ENCODE data around the gene PCDHB10.
"Not testable (repeated sequence)": the region's sequence is repeated elsewhere in the genome, so short reads cannot be mapped to it uniquely, and the experiment has no call there.

PCDHB10 gene

GRCh38 chr5:141186897-141187512, 5.1 kb upstream of the PCDHB10 start, which contains the start of gene PCDHB9:
PCDHB9 (plus strand) TSS chr5:141187161; CDS start chr5:141187319, 158 bp downstream.
- no peak for DNase-seq (ENCODE audit: low read depth)
- no peak within 1 kb of the TSS for H3K4me3 ChIP-seq (ENCODE audit: low read length)
- TF ChIP-seq, protein P1, sequence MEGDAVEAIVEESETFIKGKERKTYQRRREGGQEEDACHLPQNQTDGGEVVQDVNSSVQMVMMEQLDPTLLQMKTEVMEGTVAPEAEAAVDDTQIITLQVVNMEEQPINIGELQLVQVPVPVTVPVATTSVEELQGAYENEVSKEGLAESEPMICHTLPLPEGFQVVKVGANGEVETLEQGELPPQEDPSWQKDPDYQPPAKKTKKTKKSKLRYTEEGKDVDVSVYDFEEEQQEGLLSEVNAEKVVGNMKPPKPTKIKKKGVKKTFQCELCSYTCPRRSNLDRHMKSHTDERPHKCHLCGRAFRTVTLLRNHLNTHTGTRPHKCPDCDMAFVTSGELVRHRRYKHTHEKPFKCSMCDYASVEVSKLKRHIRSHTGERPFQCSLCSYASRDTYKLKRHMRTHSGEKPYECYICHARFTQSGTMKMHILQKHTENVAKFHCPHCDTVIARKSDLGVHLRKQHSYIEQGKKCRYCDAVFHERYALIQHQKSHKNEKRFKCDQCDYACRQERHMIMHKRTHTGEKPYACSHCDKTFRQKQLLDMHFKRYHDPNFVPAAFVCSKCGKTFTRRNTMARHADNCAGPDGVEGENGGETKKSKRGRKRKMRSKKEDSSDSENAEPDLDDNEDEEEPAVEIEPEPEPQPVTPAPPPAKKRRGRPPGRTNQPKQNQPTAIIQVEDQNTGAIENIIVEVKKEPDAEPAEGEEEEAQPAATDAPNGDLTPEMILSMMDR (conservative IDR thresholded peaks at IDR 0.05; ENCODE audit: low read depth, low read length): peak; percentile 34

- H3K4me3 ChIP-seq (ENCODE audit: low read length): not testable (repeated sequence)
Measured at GRCh38 chr5:141188682-141189081, 3.5 kb upstream of the PCDHB10 start.

DNA sequence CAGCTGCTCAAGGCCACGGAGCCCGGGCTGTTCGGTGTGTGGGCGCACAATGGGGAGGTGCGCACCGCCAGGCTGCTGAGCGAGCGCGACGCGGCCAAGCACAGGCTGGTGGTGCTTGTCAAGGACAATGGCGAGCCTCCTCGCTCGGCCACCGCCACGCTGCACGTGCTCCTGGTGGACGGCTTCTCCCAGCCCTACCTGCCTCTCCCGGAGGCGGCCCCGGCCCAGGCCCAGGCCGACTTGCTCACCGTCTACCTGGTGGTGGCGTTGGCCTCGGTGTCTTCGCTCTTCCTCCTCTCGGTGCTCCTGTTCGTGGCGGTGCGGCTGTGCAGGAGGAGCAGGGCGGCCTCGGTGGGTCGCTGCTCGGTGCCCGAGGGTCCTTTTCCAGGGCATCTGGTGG, 3.0 kb upstream of the PCDHB10 start:
- not testable (repeated sequence) for H3K4me3 ChIP-seq (ENCODE audit: low read length); DNase-seq (ENCODE audit: low read depth)

More at GRCh38 chr5:141188682-141189081, 3.5 kb upstream of the PCDHB10 start:
- not testable (repeated sequence) for DNase-seq (ENCODE audit: low read depth)

DNA sequence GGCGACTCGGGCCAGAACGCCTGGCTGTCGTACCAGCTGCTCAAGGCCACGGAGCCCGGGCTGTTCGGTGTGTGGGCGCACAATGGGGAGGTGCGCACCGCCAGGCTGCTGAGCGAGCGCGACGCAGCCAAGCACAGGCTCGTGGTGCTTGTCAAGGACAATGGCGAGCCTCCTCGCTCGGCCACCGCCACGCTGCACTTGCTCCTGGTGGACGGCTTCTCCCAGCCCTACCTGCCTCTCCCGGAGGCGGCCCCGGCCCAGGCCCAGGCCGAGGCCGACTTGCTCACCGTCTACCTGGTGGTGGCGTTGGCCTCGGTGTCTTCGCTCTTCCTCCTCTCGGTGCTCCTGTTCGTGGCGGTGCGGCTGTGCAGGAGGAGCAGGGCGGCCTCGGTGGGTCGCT, 2.2 kb downstream of the PCDHB10 start:
- H3K4me3 ChIP-seq (ENCODE audit: low read length); DNase-seq (ENCODE audit: low read depth): not testable (repeated sequence)

GRCh38 chr5:141196363-141196762, 4.2 kb downstream of the PCDHB10 start:
- no peak overlapping the region for H3K4me3 ChIP-seq (ENCODE audit: low read length)
- TF ChIP-seq, protein P1 (conservative IDR thresholded peaks at IDR 0.05; ENCODE audit: low read depth, low read length): no peak
- no peak for DNase-seq (ENCODE audit: low read depth)

- TF ChIP-seq, protein P1 (conservative IDR thresholded peaks at IDR 0.05; ENCODE audit: low read depth, low read length): no peak
- no peak for DNase-seq (ENCODE audit: low read depth)
- no peak within 1 kb of the TSS for H3K4me3 ChIP-seq (ENCODE audit: low read length)
Measured at GRCh38 chr5:141199359-141200235, 7.4 kb downstream of the PCDHB10 start, which contains the start of gene PCDHB11. PCDHB11 (plus strand) TSS chr5:141199627; CDS start chr5:141199775, 148 bp downstream.

- not testable (repeated sequence) for DNase-seq (ENCODE audit: low read depth); H3K4me3 ChIP-seq (ENCODE audit: low read length)
Measured at GRCh38 chr5:141201126-141201525, 9.0 kb downstream of the PCDHB10 start.

GRCh38 chr5:141201646-141202045, 9.5 kb downstream of the PCDHB10 start:
- DNase-seq (ENCODE audit: low read depth); H3K4me3 ChIP-seq (ENCODE audit: low read length): not testable (repeated sequence)

DNA sequence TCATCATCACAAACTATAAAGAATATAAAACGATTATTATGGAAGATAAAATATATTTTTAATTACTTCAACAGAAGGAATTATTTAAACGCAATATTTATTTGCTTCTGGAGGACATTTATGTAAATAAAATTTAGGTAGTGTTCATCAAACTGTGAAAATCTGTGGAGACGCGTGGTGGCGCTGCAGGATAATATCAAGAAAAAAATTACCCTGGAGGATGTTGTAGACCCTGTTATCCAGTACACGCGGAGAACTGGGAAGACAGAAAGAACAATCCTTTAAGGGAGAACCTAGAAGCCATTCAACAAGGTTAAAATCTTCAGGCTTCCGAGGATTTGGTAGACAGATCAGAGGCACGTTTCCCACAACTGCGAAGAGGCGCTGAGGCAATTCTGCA, 16.3 kb downstream of the PCDHB10 start, which contains the start of gene PCDHB12:
Gene PCDHB12, plus strand, starts transcription at position 242 of the 400 bp plus-strand sequence. CDS start 189 bp downstream, outside the sequence.
- DNase-seq (ENCODE audit: low read depth): no peak
- TF ChIP-seq, protein P1 (conservative IDR thresholded peaks at IDR 0.05; ENCODE audit: low read depth, low read length): no peak
- no peak within 1 kb of the TSS for H3K4me3 ChIP-seq (ENCODE audit: low read length)

DNA sequence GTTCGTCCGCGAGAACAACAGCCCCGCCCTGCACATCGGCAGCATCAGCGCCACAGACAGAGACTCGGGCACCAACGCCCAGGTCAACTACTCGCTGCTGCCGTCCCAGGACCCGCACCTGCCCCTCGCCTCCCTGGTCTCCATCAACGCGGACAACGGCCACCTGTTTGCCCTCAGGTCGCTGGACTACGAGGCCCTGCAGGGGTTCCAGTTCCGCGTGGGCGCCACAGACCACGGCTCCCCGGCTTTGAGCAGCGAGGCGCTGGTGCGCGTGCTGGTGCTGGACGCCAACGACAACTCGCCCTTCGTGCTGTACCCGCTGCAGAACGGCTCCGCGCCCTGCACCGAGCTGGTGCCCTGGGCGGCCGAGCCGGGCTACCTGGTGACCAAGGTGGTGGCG, 18.1 kb downstream of the PCDHB10 start:
- DNase-seq (ENCODE audit: low read depth); H3K4me3 ChIP-seq (ENCODE audit: low read length): not testable (repeated sequence)

- H3K4me3 ChIP-seq (ENCODE audit: low read length); DNase-seq (ENCODE audit: low read depth): not testable (repeated sequence)
Measured at GRCh38 chr5:141210849-141211248, 18.7 kb downstream of the PCDHB10 start.

DNA sequence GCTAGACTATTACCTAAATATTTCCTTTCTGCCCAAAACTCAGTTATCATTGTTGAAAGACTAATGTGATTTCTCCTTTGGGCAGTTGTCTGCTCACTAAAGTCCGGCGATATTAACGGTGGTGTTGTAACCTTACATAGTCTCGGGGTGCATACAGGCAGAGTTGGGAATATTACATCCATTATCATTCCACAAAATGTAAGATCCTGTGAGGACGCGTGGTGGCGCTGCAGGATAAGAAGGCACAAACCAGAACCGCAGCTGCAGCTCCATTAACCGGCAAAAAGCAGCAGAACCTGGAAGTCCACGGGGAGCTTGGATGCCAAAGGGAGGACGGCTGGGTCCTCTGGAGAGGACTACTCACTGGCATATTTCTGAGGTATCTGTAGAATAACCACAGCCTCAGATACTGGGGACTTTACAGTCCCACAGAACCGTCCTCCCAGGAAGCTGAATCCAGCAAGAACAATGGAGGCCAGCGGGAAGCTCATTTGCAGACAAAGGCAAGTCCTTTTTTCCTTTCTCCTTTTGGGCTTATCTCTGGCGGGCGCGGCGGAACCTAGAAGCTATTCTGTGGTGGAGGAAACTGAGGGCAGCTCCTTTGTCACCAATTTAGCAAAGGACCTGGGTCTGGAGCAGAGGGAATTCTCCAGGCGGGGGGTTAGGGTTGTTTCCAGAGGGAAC, 21.6 kb downstream of the PCDHB10 start, which contains the start of gene PCDHB13:
Gene PCDHB13, plus strand, starts transcription at position 264 of the 684 bp plus-strand sequence. Its CDS starts 205 bp downstream, at position 469.
- H3K4me3 ChIP-seq (ENCODE audit: low read length); DNase-seq (ENCODE audit: low read depth): not testable (repeated sequence)

- H3K4me3 ChIP-seq (ENCODE audit: low read length); DNase-seq (ENCODE audit: low read depth): not testable (repeated sequence)
Measured at GRCh38 chr5:141214583-141214982, 22.4 kb downstream of the PCDHB10 start.

All from retinal pigment epithelial cell (primary cell).